H1 (cell line): Measurements from ENCODE around the gene CPEB3. TPM values are rescaled to one million over a fixed set of nuclear protein-coding genes. Genes with fewer than 3 reads are reported as not detected.

Experiments
- CTCF ChIA-PET: fragments of 300-600 bp; sonication (Branson Sonifier 250); formaldehyde crosslinking; loops from one replicate; lab custom pipeline; 2021; ENCODE audit not compliant: partially characterized antibody; lab: Charles Lee
- POLR2A ChIA-PET: fragments of 300-600 bp; sonication (Branson Sonifier 250); formaldehyde crosslinking; loops from one replicate; lab custom pipeline; 2021; ENCODE audit warnings: inconsistent platforms; ENCODE audit not compliant: partially characterized antibody; lab: Charles Lee
- DNase-seq, 2 experiments: peaks; one replicate each; pipeline versions ENCODE4 v3.0.0 to v3.0.0-alpha.2; 2010 to 2022; ENCODE audit warnings: low spot score in 2 of 2, low read depth in 1 of 2, mixed read lengths in 1 of 2
- FAIRE-seq: peaks from 2 replicates; lab custom pipeline; 2011; peaks lifted over from hg19 to GRCh38; lab: Jason Lieb, UNC
- H2AFZ ChIP-seq: 2 replicates; pipeline ENCODE4 v1.8.1; 2012; ENCODE audit warnings: low read length, inconsistent platforms
- H2AK5ac ChIP-seq: 2 replicates; pipeline ENCODE4 v1.6.1; 2013; ENCODE audit warnings: low read depth, low read length
- H2BK120ac ChIP-seq: replicated peaks from 2 replicates; pipeline ENCODE3; 2013; ENCODE audit warnings: low read depth, low read length, inconsistent platforms
- H2BK12ac ChIP-seq: 2 replicates; pipeline ENCODE4 v1.6.1; 2013; ENCODE audit warnings: low read depth, low read length
- H2BK15ac ChIP-seq: 2 replicates; pipeline ENCODE4 v1.6.1; 2013; ENCODE audit warnings: low read length
- H2BK20ac ChIP-seq: 2 replicates; pipeline ENCODE4 v1.6.1; 2013; ENCODE audit warnings: low read length
- H2BK5ac ChIP-seq: 2 replicates; pipeline ENCODE4 v1.6.1; 2013; ENCODE audit warnings: low read depth, low read length
- H3K14ac ChIP-seq: 2 replicates; pipeline ENCODE4 v1.6.1; 2013; ENCODE audit warnings: inconsistent platforms; ENCODE audit not compliant: insufficient read length
- H3K18ac ChIP-seq: 2 replicates; pipeline ENCODE4 v1.6.1; 2013; ENCODE audit warnings: low read length; ENCODE audit errors: extremely low read depth
- H3K23ac ChIP-seq: 2 replicates; pipeline ENCODE4 v1.6.1; 2013; ENCODE audit warnings: inconsistent platforms; ENCODE audit not compliant: insufficient read length
- H3K23me2 ChIP-seq: 2 replicates; pipeline ENCODE4 v1.6.1; 2013; ENCODE audit warnings: low read depth, low read length
- H3K27ac ChIP-seq: 2 replicates; pipeline ENCODE4 v1.6.1; 2011; ENCODE audit warnings: low read depth, low read length, inconsistent platforms
- H3K27me3 ChIP-seq, 4 experiments: replicated peaks in 1 of 4; 1 replicate in 1 of 4; 2 replicates in 3 of 4; pipeline versions ENCODE4 v1.6.1 to v1.8.1; 2011 to 2013; ENCODE audit warnings: low read length in 3 of 4, mild to moderate bottlenecking in 3 of 4, inconsistent platforms in 2 of 4, mixed read lengths in 2 of 4, moderate library complexity in 1 of 4; ENCODE audit not compliant: control insufficient read depth in 3 of 4, insufficient read depth in 3 of 4; ENCODE audit errors: extremely low read depth in 1 of 4
- H3K36me3 ChIP-seq, 4 experiments: 2 replicates each; pipeline versions ENCODE4 v1.6.1 to v1.8.1; 2011 to 2013; ENCODE audit warnings: mild to moderate bottlenecking in 4 of 4, low read length in 3 of 4, moderate library complexity in 2 of 4, control low read depth in 1 of 4, inconsistent platforms in 1 of 4; ENCODE audit not compliant: insufficient read depth in 4 of 4, control insufficient read depth in 2 of 4
- H3K4ac ChIP-seq: replicated peaks from 2 replicates; pipeline ENCODE3; 2013; ENCODE audit warnings: low read length, low read depth, mixed read lengths, inconsistent platforms; ENCODE audit not compliant: insufficient read length
- H3K4me1 ChIP-seq, 4 experiments: replicated peaks in 1 of 4; 1 replicate in 1 of 4; 2 replicates in 3 of 4; pipeline versions ENCODE4 v1.6.1 to v1.8.1; 2011 to 2013; ENCODE audit warnings: low read length in 3 of 4, inconsistent platforms in 2 of 4, mixed read lengths in 1 of 4; ENCODE audit not compliant: insufficient read depth in 4 of 4, control insufficient read depth in 3 of 4
- H3K4me2 ChIP-seq, 2 experiments: 2 replicates each; pipeline versions ENCODE4 v1.6.1 to v1.8.1; 2011 to 2013; ENCODE audit warnings: low read depth in 2 of 2, low read length in 2 of 2, control low read depth in 1 of 2, inconsistent platforms in 1 of 2, mild to moderate bottlenecking in 1 of 2; ENCODE audit not compliant: insufficient read depth in 1 of 2
- H3K4me3 ChIP-seq, 4 experiments: fragments of 200-600, 300-600 bp in 1 of 4; sonication (generic), shearing (Covaris generic), sonication (Bioruptor Twin) in 1 of 4; 2 replicates each; pipeline versions ENCODE4 v1.5.1 to v1.8.1; 2011 to 2016; ENCODE audit warnings: low read length in 4 of 4, low read depth in 3 of 4, control low read depth in 2 of 4, inconsistent platforms in 2 of 4, mild to moderate bottlenecking in 2 of 4, mixed read lengths in 1 of 4, moderate library complexity in 1 of 4; ENCODE audit not compliant: insufficient read depth in 2 of 4; ENCODE audit errors: extremely low read depth in 1 of 4
- H3K56ac ChIP-seq: replicated peaks from 2 replicates; pipeline ENCODE3; 2013; ENCODE audit warnings: low read depth, mild to moderate bottlenecking, mixed read lengths, low read length, inconsistent platforms; ENCODE audit not compliant: insufficient read length
- H3K79me1 ChIP-seq: 2 replicates; pipeline ENCODE4 v1.6.1; 2013; ENCODE audit warnings: low read depth, low read length, control low read depth
- H3K79me2 ChIP-seq, 2 experiments: 2 replicates each; pipeline versions ENCODE4 v1.6.1 to v1.8.1; 2012 to 2013; ENCODE audit warnings: low read length in 2 of 2, mild to moderate bottlenecking in 2 of 2, inconsistent platforms in 1 of 2; ENCODE audit not compliant: insufficient read depth in 2 of 2, control insufficient read depth in 1 of 2
- H3K9ac ChIP-seq, 4 experiments: replicated peaks in 1 of 4; 1 replicate in 1 of 4; 2 replicates in 3 of 4; pipeline versions ENCODE4 v1.6.1 to v1.8.1; 2011 to 2013; ENCODE audit warnings: low read depth in 3 of 4, low read length in 3 of 4, control low read depth in 2 of 4, mild to moderate bottlenecking in 2 of 4, moderate library complexity in 2 of 4, inconsistent platforms in 1 of 4; ENCODE audit errors: extremely low read depth in 1 of 4
- H3K9me3 ChIP-seq, 2 experiments: 2 replicates each; pipeline versions ENCODE4 v1.6.1 to v1.8.1; 2012 to 2013; ENCODE audit warnings: mild to moderate bottlenecking in 2 of 2, moderate library complexity in 2 of 2, control low read depth in 1 of 2, inconsistent platforms in 1 of 2, low read depth in 1 of 2, low read length in 1 of 2, mixed read lengths in 1 of 2; ENCODE audit not compliant: insufficient read depth in 2 of 2
- H4K20me1 ChIP-seq, 2 experiments: replicated peaks in 1 of 2; 2 replicates each; pipeline versions ENCODE3 to v1.8.1; 2011 to 2013; ENCODE audit warnings: inconsistent platforms in 2 of 2, low read length in 2 of 2, mild to moderate bottlenecking in 1 of 2; ENCODE audit not compliant: insufficient read depth in 2 of 2, control insufficient read depth in 1 of 2
- H4K5ac ChIP-seq: 2 replicates; pipeline ENCODE4 v1.6.1; 2013; ENCODE audit warnings: low read length, low read depth, mixed read lengths, inconsistent platforms; ENCODE audit not compliant: insufficient read length
- H4K8ac ChIP-seq: 2 replicates; pipeline ENCODE4 v1.8.0; 2013; ENCODE audit warnings: mild to moderate bottlenecking, moderate library complexity, low read length, inconsistent platforms; ENCODE audit not compliant: insufficient read depth; ENCODE audit errors: extremely low read depth
- H4K91ac ChIP-seq: replicated peaks from 2 replicates; pipeline ENCODE3; 2013; ENCODE audit warnings: low read length, mixed read lengths, inconsistent platforms; ENCODE audit not compliant: insufficient read length
- MAFK ChIP-seq: IDR thresholded peaks from 2 replicates; pipeline ENCODE4 v1.6.1; 2012; ENCODE audit warnings: low read depth, mild to moderate bottlenecking, improper control_type of control experiment, low read length
- RFX5 ChIP-seq: IDR thresholded peaks from 2 replicates; pipeline ENCODE4 v1.6.1; 2011; ENCODE audit warnings: low read depth, low read length, improper control_type of control experiment, borderline replicate concordance
- SP2 ChIP-seq: IDR thresholded peaks from 2 replicates; pipeline ENCODE4 v1.6.1; 2012; ENCODE audit warnings: mild to moderate bottlenecking, low read length, inconsistent platforms
- TCF12 ChIP-seq: IDR thresholded peaks from 2 replicates; pipeline ENCODE4 v1.6.1; 2011; ENCODE audit warnings: low read depth, mild to moderate bottlenecking, low read length
- WGBS, 2 experiments: shearing (Covaris generic) in 1 of 2; methylation state at CpG; one replicate each; pipeline versions ENCODE4 v1.1.6 to v1.1.7; 2013 to 2015; ENCODE audit warnings: low lambda C conversion rate in 2 of 2, mixed read lengths in 2 of 2, inconsistent platforms in 1 of 2, low coverage in 1 of 2, missing lambda C conversion rate in 1 of 2; ENCODE audit not compliant: insufficient replicate concordance in 2 of 2, insufficient coverage in 1 of 2, insufficient read length in 1 of 2; ENCODE audit errors: extremely low coverage in 1 of 2, missing lambda C conversion rate in 1 of 2; 5-methylcytosine and 5-hydroxymethylcytosine counted together
- polyA plus RNA-seq, 7 experiments: library from polyadenylated mRNA; depleted of rRNA in 3 of 7; stranded (reverse) in 5 of 7; unstranded in 2 of 7; fragments of >200 nt in 5 of 7; fragments of 200-250 nt in 2 of 7; gene quantifications; 1 replicate in 5 of 7; 2 replicates in 1 of 7; 4 replicates in 1 of 7; pipeline versions ENCODE4 v1.2.1 to v1.2.3, GENCODE V29; 2011 to 2013; ENCODE audit warnings: missing spikeins in 2 of 7, mixed read lengths in 2 of 7
- total RNA-seq: library from RNA; stranded (reverse); fragmentation: NEBNext Ultra II Directional; extraction: Animal tissue kit (Norgen Biotek cat#: 25700); gene quantifications from 2 replicates; pipeline ENCODE4 v1.2.1, GENCODE V29; 2021
- TF ChIP-seq, protein P1 (sequence below): IDR thresholded peaks from 2 replicates; pipeline ENCODE4 v1.6.1; 2012; ENCODE audit warnings: inconsistent platforms

CPEB3 gene
- total and polyA plus RNA-seq, 2 of the 8 experiments (the other 6 are each of a cell fraction or from before 2014, with no cell fraction given): 0.39 to 1.7 TPM

- 81% methylated on average over 1 of the region's 1 CpG; no CpG with 5 or more reads in 1 of the 2 experiments for WGBS, 2 experiments
- H2BK12ac ChIP-seq: no peak overlapping the region
- DNase-seq (no peak), FAIRE-seq (no peak)
- peaks cover 0 to 62% of the 10 kb centered on the region in 2 experiments; a peak in 2 of 4 replicates for H3K79me2 ChIP-seq
- no peak overlapping the region for H3K4ac ChIP-seq
- H2BK20ac ChIP-seq: no peak overlapping the region
- no peak overlapping the region for H2AK5ac ChIP-seq
- ChIA-PET CTCF (interaction anchor here (1.3 to 8.6 kb wide), 2 partner anchors 17 kb away, joined by 3 to 52 read pairs; partner anchors contain the start of genes CPEB3 and MARCHF5), POLR2A (interaction anchor here (1.2 kb wide), 1 partner anchor 15 kb away, joined by 3 read pairs; no protein-coding TSS in a partner anchor)
- no peak overlapping the region for H3K56ac ChIP-seq
- no peak overlapping the region for H3K14ac ChIP-seq
- peaks cover 5% of the 10 kb centered on the region; the same call in 1 of the 2 replicates for H3K79me1 ChIP-seq
- H3K27ac ChIP-seq: no peak overlapping the region
- no peak overlapping the region for H3K18ac ChIP-seq
- H3K23ac ChIP-seq: no peak overlapping the region
- H3K9me3 ChIP-seq: no peaks in the 10 kb centered on the region
- no peak overlapping the region for H3K9ac ChIP-seq
- H2BK120ac ChIP-seq: no peak overlapping the region
- H2BK5ac ChIP-seq: no peak overlapping the region
- H4K20me1 ChIP-seq: peaks cover 0 to 3% of the 10 kb centered on the region in 2 experiments
- no peak overlapping the region for H4K5ac ChIP-seq
- H4K91ac ChIP-seq: no peak overlapping the region
- peaks cover 0 to 22% (median 8%) of the 10 kb centered on the region in 4 experiments; a peak in 5 of 7 replicates for H3K4me1 ChIP-seq
- no peaks in the 10 kb centered on the region for H3K23me2 ChIP-seq
- no peak overlapping the region for H3K4me2 ChIP-seq
- H3K27me3 ChIP-seq: no peaks in the 10 kb centered on the region
- H2AFZ ChIP-seq: no peak overlapping the region
- H2BK15ac ChIP-seq: no peak overlapping the region
- no peak overlapping the region for H3K4me3 ChIP-seq
- TF ChIP-seq SP2 (no peak), MAFK (peak; percentile 28; the same call in 1 of the 2 replicates), RFX5 (no peak), TCF12 (no peak)
- TF ChIP-seq, protein P1, sequence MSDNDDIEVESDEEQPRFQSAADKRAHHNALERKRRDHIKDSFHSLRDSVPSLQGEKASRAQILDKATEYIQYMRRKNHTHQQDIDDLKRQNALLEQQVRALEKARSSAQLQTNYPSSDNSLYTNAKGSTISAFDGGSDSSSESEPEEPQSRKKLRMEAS: no peak
- H4K8ac ChIP-seq: no peak overlapping the region
- peaks cover 0 to 17% (median 8%) of the 10 kb centered on the region in 4 experiments; a peak in 5 of 8 replicates for H3K36me3 ChIP-seq
Measured at GRCh38 chr10:92309272-92309671, 18.4 kb upstream of the CPEB3 start.
